ENCODE results near the gene CASZ1. TPM values are rescaled to one million over a fixed set of nuclear protein-coding genes. Genes with fewer than 3 reads are reported as not detected.

CASZ1 gene
- total RNA-seq, 3 donors from 2014 or later (not counting 1 experiment from before 2014, with no cell fraction given), result 55.9 to 83.0 (median 70.6) TPM

- Mint-ChIP-seq H3K27me3 (ENCODE audit: low read depth in 2 of 2) (no peaks in the 10 kb centered on the region), H3K36me3 (no peaks in the 10 kb centered on the region), H3K4me3 (no peak overlapping the region), H3K9me3 (no peaks in the 10 kb centered on the region), H3K4me1 (no peaks in the 10 kb centered on the region), H3K27ac (no peak overlapping the region)
- H3K27me3 ChIP-seq (ENCODE audit: control insufficient read depth, insufficient read depth, low read length), result no peaks in the 10 kb centered on the region
- TF ChIP-seq CTCF (IDR thresholded peaks at IDR 0.05), result no peak
- no peaks in the 10 kb centered on the region for H3K9me3 ChIP-seq (ENCODE audit: control insufficient read depth, insufficient read depth, low read length)
- no peak overlapping the region for H3K27ac ChIP-seq (ENCODE audit: low read length)
- no peak overlapping the region for H3K4me3 ChIP-seq (ENCODE audit: low read length)
- ATAC-seq (no peak), DNase-seq (no peak)
- WGBS (ENCODE audit: insufficient coverage), result 95% methylated on average over 25 of the region's 25 CpGs
- H3K36me3 ChIP-seq (ENCODE audit: control insufficient read depth, insufficient read depth, low read length), result peaks cover 7% of the 10 kb centered on the region
- no peaks in the 10 kb centered on the region for H3K4me1 ChIP-seq (ENCODE audit: control insufficient read depth, insufficient read depth, low read length)
- intact Hi-C loops (cut with micrococcal nuclease), result no loop called here
These were observed 167.2 kb downstream of the CASZ1 start for GRCh38 chr1:10629091-10629815.

- Histone ChIP-seq H3K27me3 (ENCODE audit: control insufficient read depth, insufficient read depth, low read length) (no peaks in the 10 kb centered on the region), H3K9me3 (ENCODE audit: control insufficient read depth, insufficient read depth, low read length) (no peaks in the 10 kb centered on the region), H3K4me1 (ENCODE audit: control insufficient read depth, insufficient read depth, low read length) (no peaks in the 10 kb centered on the region), H3K27ac (ENCODE audit: low read length) (no peak overlapping the region), H3K4me3 (ENCODE audit: low read length) (no peak overlapping the region), H3K36me3 (ENCODE audit: control insufficient read depth, insufficient read depth, low read length) (peaks cover 8% of the 10 kb centered on the region)
- H3K4me3 Mint-ChIP-seq, result no peak overlapping the region
- intact Hi-C loops (cut with micrococcal nuclease), result no loop called here
- DNase-seq (no peak), ATAC-seq (no peak)
- H3K36me3 Mint-ChIP-seq, result no peaks in the 10 kb centered on the region
- 96% methylated on average over 7 of the region's 7 CpGs for WGBS (ENCODE audit: insufficient coverage)
- no peak overlapping the region for H3K27ac Mint-ChIP-seq
- no peak for TF ChIP-seq CTCF (IDR thresholded peaks at IDR 0.05)
- no peaks in the 10 kb centered on the region for H3K27me3 Mint-ChIP-seq (ENCODE audit: low read depth in 2 of 2)
- H3K9me3 Mint-ChIP-seq, result no peaks in the 10 kb centered on the region
- no peaks in the 10 kb centered on the region for H3K4me1 Mint-ChIP-seq
These were observed 167.8 kb downstream of the CASZ1 start for GRCh38 chr1:10628685-10629084.

DNA sequence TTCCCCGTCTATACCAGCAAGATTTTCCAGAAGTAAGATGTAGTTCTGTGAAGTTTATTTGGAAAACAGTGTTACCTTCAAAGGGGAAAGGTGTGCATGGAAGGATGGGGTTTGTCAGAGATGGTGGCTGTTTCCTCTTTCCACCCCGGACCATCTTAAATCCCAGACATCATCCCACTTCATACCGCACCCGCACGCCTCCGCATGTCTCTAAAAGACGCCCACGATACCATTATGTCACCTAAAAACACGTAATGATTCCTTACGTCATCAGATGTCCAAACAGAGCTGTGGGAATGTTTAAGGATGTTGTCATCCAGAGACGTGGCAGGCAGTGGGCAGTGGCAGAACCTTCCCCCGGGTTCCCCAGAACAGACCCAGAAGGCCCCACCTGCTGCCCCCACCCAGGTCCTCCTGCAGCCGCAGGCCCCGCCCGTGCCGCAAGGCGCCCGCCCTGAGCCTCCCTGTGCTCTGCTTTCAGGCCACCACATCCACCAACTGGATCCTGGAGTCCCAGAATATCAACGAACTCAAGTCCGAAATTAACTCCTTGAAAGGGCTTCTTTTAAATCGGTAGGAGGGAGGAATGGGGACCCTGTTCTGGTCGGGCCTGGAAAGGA is 169.5 kb downstream of the CASZ1 start:
- H3K27me3 ChIP-seq (ENCODE audit: control insufficient read depth, insufficient read depth, low read length), result no peaks in the 10 kb centered on the region
- no peak overlapping the region for H3K4me3 ChIP-seq (ENCODE audit: low read length)
- WGBS (ENCODE audit: insufficient coverage), result 98% methylated on average over 21 of the region's 22 CpGs
- no peak overlapping the region for H3K27ac Mint-ChIP-seq
- intact Hi-C loops (cut with micrococcal nuclease), result no loop called here
- H3K27ac ChIP-seq (ENCODE audit: low read length), result no peak overlapping the region
- H3K27me3 Mint-ChIP-seq (ENCODE audit: low read depth in 2 of 2), result no peaks in the 10 kb centered on the region
- ATAC-seq (no peak), DNase-seq (no peak)
- H3K4me1 Mint-ChIP-seq, result no peaks in the 10 kb centered on the region
- H3K9me3 ChIP-seq (ENCODE audit: control insufficient read depth, insufficient read depth, low read length), result no peaks in the 10 kb centered on the region
- H3K36me3 ChIP-seq (ENCODE audit: control insufficient read depth, insufficient read depth, low read length), result peaks cover 12% of the 10 kb centered on the region
- no peaks in the 10 kb centered on the region for H3K9me3 Mint-ChIP-seq
- no peak overlapping the region for H3K4me3 Mint-ChIP-seq
- no peaks in the 10 kb centered on the region for H3K36me3 Mint-ChIP-seq
- no peaks in the 10 kb centered on the region for H3K4me1 ChIP-seq (ENCODE audit: control insufficient read depth, insufficient read depth, low read length)
- no peak for TF ChIP-seq CTCF (IDR thresholded peaks at IDR 0.05)
